ENCODE data around the gene TNNT2.

Gene TNNT2

DNA sequence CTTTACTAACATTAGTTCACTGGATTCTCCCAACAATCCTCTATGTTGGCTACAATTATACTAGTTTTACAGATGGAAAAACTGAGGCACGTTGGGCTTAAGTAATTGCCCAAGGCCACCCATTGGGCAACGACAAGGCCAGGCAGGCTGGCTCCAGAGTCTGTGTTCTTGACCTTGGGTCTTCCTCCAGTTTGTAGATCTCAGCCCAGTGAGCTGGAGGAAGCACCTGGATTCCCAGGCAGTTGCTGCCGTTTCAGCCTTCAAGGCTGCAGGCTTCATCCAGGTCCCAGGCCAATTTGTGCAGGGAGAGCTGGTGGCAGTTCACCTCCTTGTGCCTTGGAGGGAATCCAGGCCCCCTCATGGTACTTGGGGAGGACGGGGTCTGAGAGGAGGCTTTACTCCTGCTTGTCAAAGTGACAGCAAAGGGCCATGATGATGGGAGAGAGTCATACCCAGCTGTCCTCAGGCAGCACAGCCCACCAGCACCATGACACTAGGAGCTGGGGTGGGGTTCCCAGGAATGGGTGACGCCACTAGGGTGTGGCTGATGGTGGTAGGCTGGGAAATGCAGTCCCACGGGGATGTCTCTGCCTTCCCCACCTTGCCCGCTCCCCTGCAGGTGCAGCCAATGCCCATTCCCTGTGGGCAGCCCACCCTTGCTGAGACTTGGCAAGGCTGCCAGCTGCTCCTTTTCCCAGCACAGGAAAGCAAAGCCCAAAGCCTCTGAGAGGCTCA, 67.1 kb downstream of the TNNT2 start:
- DNase-seq (ENCODE audit: insufficient read length, low spot score) (no peak), FAIRE-seq (no peak)
- TF ChIP-seq SPI1 (IDR thresholded peaks at IDR 0.05; ENCODE audit: low read depth, low read length) (no peak), POU2F2 (IDR thresholded peaks at IDR 0.05; ENCODE audit: low read depth, low read length) (no peak), PAX5 (IDR thresholded peaks at IDR 0.05; ENCODE audit: insufficient read depth, low read length, severe bottlenecking) (no peak), POLR2A (IDR thresholded peaks at IDR 0.05; ENCODE audit: low read depth, low read length) (no peak)

DNA sequence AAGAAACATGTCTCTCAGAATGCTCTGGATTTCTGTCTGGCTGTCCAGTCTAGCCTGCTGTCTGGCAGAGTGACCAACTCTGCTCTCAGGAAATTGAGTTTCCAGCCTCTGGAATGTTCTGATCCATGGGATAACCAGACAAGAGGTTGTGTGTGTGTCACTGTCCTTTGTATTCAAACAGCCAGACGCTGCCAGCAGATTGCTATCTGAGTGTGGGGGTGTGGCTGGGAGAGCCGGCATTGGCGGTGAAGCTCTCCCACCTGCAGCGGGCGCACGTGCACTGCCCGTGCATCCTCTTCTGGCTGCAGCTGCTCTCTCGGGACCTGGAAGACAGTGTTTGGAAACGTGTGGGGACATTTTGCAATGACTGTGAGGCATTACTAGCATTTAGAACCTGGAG, 68.1 kb downstream of the TNNT2 start:
- DNase-seq (ENCODE audit: insufficient read length, low spot score) (peak; percentile 35), FAIRE-seq (peak; percentile 48)
- TF ChIP-seq SPI1 (IDR thresholded peaks at IDR 0.05; ENCODE audit: low read depth, low read length) = no peak
- no peak for TF ChIP-seq PAX5 (IDR thresholded peaks at IDR 0.05; ENCODE audit: insufficient read depth, low read length, severe bottlenecking)
- TF ChIP-seq POLR2A (IDR thresholded peaks at IDR 0.05; ENCODE audit: low read depth, low read length) = no peak
- TF ChIP-seq TAF1 (IDR thresholded peaks at IDR 0.05; ENCODE audit: low read depth, low read length) = no peak
- TF ChIP-seq POLR2AphosphoS5 (IDR thresholded peaks at IDR 0.05; ENCODE audit: low read depth, low read length) = no peak
- TF ChIP-seq POU2F2 (IDR thresholded peaks at IDR 0.05; ENCODE audit: low read depth, low read length) = no peak
